IPS-18c (cell line): ENCODE data around the gene E2F3.
A peak's percentile ranks its signal among the peaks of the same experiment; 100 is the strongest.

Source experiments
- H3K4me3 ChIP-seq: 2 replicates; pipeline ENCODE4 v1.7.0; 2013; ENCODE audit warnings: low read depth, mild to moderate bottlenecking, low read length, moderate library complexity; ENCODE audit not compliant: insufficient read depth
- H3K9me3 ChIP-seq: one replicate; pipeline ENCODE4 v1.6.1; 2013; ENCODE audit warnings: mild to moderate bottlenecking, low read length, moderate library complexity; ENCODE audit not compliant: control insufficient read depth, insufficient read depth

Gene E2F3

DNA sequence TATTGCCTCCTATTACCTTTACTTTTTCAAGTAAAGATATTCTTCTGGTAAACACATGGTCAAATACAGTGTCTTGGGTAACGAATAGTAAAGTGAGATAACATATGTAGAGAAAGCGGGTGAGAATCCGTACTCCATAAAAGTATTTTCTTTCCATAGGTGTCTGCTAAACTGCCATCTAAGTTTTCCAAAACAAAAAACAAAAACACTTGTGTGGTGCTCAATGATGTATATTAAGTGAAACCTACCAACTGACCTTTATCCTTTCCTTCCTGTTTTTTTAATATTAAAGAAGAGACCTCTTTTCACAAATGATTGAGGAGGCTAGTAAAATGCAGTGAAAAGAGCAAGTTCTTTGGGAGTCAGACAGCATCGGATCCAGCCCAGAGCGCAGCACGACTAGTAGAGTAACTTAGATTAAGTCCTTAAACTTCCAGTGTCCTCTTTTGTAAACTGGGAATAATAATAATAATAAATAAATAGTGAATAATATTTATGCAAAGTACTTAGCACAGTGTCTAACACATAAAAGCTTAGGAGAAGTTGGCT, 132.1 kb downstream of the E2F3 start:
- no peak overlapping the region; the same call in 1 of the 2 replicates for H3K4me3 ChIP-seq
- H3K9me3 ChIP-seq, result no peaks in the 10 kb centered on the region

DNA sequence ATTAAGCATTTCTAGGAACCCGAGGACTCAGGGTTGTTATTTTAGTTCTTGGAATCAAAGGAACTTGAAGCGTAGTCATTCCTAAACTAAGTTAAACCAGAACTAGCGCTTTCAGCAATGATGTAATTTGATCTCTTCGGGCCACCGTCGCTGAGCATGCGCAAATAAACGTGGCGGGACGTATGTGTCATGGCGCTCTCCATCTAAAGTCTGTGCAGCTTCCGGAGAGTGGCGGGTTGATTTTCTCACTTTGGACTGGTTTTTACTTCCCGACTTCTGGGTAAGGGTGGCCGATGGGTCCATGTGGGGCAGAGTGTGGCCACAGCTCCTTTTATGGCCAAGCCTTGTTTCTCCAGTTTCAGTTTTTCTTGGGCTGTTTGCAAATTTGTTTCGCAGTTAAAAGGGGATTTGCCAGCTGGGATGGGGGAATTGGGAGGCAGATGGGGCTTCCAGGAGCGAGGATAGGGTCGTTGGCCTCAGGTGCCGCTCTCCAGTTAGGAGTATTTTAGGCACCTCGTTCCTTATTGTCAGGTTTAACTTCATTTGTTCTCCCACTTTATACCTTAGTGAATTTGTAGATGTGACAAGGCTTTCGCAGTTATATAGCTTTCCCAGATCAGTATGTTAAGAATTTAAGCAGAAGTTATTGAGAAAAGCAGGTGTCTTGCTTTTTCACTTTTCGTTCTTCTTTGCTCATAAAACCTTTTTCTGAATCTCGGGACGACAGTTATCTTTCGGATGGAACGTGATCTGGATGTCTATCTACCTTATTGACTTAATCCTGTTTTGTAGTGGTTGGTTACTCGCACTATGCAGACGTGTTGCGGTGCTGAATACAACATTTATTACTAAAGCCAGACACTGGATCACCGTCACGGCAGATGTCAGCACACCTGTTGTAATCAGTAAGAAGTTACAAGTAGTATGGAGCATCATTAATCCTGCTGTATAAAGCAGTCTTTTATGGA, 132.9 kb downstream of the E2F3 start, which contains the start of gene CDKAL1:
Gene CDKAL1 (plus strand): TSS at position 163 of the 968 bp plus-strand sequence. CDS start 11,894 bp downstream, outside the sequence.
- Histone ChIP-seq H3K4me3 (peak within 1 kb of the TSS; percentile 89), H3K9me3 (no peaks in the 10 kb centered on the region)

GRCh38 chr6:20538131-20538662, 136.5 kb downstream of the E2F3 start:
- no peaks in the 10 kb centered on the region for H3K9me3 ChIP-seq

DNA sequence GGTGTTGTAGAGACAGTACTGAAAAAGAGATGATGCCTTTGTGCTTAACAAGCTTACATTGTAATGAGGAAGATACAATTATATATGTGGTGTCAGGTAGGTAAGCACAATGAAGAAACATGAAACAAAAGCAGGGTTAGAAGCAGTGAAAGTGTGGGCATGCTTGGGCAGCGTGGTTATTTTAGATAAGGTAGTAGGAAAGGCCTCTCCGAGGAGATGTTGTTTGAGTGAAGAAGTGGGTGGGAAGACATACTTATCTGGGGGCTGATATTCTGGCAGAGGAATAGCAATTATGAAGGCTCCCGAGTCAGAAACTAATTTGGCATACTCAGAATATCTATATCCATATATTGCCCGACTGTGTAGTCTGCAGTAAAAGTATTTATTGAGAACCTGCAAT, 137.2 kb downstream of the E2F3 start:
- Histone ChIP-seq H3K4me3 (no peak overlapping the region), H3K9me3 (no peaks in the 10 kb centered on the region)

More at GRCh38 chr6:20538131-20538662, 136.5 kb downstream of the E2F3 start:
- no peak overlapping the region for H3K4me3 ChIP-seq

DNA sequence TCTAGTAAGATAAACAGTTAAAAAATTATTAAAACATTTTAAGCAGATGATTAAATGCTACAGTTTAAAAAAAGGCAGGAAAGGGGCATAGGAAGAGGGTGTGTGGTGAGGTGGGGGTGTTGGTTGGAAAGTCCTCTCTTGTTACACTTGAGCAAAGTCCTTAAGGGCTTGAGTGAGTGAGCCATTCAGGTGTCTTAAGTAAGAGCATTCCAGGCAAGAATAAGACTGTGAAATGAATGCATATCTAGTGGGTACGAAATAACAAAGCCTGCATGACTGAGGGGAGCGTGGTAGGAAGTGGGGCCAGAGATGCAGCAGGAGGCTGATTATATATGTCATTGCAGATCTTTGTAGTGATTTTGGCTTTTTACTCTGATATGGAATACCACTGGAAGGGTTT, 137.7 kb downstream of the E2F3 start:
- Histone ChIP-seq H3K4me3 (no peak overlapping the region), H3K9me3 (no peaks in the 10 kb centered on the region)

DNA sequence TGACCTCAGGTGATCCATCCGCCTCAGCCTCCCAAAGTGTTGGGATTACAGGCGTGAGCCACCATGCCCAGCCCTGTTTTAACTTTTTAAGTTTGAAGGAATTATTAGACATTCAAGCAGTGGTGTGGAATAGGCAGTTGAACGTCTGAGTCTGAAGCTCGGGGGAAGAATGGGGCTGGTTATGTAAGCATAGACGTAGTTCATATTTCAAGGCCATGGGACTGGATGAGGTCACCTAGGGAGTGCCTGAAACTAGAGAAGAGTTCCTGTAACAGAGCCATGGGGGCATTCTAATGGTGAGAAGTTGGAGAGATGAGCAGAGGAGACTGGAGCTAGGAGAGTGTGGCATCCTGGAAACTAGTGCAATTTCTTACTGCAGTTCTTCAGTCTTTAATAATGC, 139.0 kb downstream of the E2F3 start:
- no peaks in the 10 kb centered on the region for H3K9me3 ChIP-seq
- no peak overlapping the region for H3K4me3 ChIP-seq

DNA sequence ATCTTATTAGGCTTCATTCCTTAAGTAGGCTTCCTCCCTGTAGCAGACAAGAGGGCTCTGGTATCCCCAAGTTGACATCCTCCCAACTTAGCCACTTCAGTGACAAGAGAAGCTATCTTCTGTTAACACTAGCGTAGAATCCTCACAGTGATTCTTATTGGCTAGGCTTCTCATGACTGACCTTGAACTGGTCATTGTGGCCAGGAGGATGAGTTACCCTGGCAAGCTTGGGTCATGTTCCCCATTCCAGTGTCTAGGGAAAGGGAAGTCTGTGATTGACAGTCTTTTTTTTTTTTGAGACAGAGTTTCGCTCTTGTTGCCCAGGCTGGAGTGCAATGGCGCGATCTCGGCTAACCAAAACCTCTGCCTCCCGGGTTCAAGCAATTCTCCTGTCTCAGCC, 139.7 kb downstream of the E2F3 start:
- H3K4me3 ChIP-seq, result no peak overlapping the region
- H3K9me3 ChIP-seq, result no peaks in the 10 kb centered on the region

DNA sequence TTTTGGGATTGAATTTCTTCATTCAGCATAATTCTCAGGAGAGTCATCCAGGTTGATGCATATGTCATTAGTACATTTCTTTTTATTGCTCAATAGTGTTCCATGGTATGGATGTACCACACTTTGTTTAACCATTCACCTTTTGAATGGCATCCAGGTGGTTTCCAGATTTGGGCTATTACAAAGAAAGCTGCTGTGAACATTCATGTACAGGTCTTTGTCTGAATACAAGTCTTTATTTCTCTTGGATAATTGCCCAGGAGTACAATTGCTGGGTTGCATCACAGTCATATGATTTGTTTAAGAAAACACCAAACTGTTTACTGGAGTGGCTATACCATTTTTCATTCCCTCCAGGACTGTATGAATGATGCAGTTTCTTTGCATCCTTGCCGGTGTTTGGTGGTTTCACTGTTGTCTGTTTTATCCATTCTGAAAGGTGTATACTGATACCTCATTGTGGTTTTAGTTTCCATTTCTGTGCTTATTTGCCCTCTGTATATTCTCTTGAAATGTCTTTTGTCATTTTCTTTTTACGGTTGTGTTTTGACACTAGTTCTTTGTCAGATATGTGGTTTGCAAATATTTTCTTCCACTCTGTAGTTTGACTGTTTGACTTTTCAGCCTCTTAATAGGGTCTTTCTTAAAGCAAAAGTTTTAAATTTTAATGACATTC, 141.4 kb downstream of the E2F3 start:
- Histone ChIP-seq H3K4me3 (no peak overlapping the region), H3K9me3 (no peaks in the 10 kb centered on the region)
